ENCODE measurements around the gene TMEM212.

- TF ChIP-seq, protein P1, sequence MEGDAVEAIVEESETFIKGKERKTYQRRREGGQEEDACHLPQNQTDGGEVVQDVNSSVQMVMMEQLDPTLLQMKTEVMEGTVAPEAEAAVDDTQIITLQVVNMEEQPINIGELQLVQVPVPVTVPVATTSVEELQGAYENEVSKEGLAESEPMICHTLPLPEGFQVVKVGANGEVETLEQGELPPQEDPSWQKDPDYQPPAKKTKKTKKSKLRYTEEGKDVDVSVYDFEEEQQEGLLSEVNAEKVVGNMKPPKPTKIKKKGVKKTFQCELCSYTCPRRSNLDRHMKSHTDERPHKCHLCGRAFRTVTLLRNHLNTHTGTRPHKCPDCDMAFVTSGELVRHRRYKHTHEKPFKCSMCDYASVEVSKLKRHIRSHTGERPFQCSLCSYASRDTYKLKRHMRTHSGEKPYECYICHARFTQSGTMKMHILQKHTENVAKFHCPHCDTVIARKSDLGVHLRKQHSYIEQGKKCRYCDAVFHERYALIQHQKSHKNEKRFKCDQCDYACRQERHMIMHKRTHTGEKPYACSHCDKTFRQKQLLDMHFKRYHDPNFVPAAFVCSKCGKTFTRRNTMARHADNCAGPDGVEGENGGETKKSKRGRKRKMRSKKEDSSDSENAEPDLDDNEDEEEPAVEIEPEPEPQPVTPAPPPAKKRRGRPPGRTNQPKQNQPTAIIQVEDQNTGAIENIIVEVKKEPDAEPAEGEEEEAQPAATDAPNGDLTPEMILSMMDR (IDR thresholded peaks at IDR 0.05): no peak
- peak in 3 of 4 donors; percentile 46 to 65 (median 56) for TF ChIP-seq POLR2AphosphoS5 (IDR thresholded peaks at IDR 0.05)
Measured at GRCh38 chr3:171809861-171810628, 33.1 kb upstream of the TMEM212 start, which contains the start of gene PLD1.

All from sigmoid colon (tissue), 4 donors.